Breast epithelium (tissue), 3 donors: ENCODE data around the gene FBLN1.

ENCODE experiments used
- CTCF ChIP-seq, 3 donors: fragments of 450-650 bp; IDR thresholded peaks; one replicate each; pipeline ENCODE4 v1.5.1; 2016 to 2017; ENCODE audit warnings: antibody characterized with exemption in 3 of 3, mild to moderate bottlenecking in 3 of 3, moderate library complexity in 3 of 3
- POLR2A ChIP-seq: fragments of 450-650 bp; IDR thresholded peaks from one replicate; pipeline ENCODE4 v1.6.1; 2016; ENCODE audit warnings: antibody characterized with exemption, mild to moderate bottlenecking, moderate library complexity
- POLR2AphosphoS5 ChIP-seq, 3 donors: sonication (generic); formaldehyde crosslinking; IDR thresholded peaks; one replicate each; pipeline ENCODE4 v1.6.1; 2017; ENCODE audit warnings: antibody characterized with exemption in 3 of 3

- TF ChIP-seq CTCF (IDR thresholded peaks at IDR 0.05) (no peak), POLR2AphosphoS5 (IDR thresholded peaks at IDR 0.05) (no peak), POLR2A (no peak)
Measured at GRCh38 chr22:45638197-45638596, 135.5 kb downstream of the FBLN1 start.
